Measurements from ENCODE around the gene KRT83. TPM values are rescaled to one million over a fixed set of nuclear protein-coding genes. Genes with fewer than 3 reads are reported as not detected.
"Not testable (repeated sequence)": the region's sequence is repeated elsewhere in the genome, so short reads cannot be mapped to it uniquely, and the experiment has no call there.

Gene KRT83
- total RNA-seq, 1 experiment from 2014 or later, result not detected

DNA sequence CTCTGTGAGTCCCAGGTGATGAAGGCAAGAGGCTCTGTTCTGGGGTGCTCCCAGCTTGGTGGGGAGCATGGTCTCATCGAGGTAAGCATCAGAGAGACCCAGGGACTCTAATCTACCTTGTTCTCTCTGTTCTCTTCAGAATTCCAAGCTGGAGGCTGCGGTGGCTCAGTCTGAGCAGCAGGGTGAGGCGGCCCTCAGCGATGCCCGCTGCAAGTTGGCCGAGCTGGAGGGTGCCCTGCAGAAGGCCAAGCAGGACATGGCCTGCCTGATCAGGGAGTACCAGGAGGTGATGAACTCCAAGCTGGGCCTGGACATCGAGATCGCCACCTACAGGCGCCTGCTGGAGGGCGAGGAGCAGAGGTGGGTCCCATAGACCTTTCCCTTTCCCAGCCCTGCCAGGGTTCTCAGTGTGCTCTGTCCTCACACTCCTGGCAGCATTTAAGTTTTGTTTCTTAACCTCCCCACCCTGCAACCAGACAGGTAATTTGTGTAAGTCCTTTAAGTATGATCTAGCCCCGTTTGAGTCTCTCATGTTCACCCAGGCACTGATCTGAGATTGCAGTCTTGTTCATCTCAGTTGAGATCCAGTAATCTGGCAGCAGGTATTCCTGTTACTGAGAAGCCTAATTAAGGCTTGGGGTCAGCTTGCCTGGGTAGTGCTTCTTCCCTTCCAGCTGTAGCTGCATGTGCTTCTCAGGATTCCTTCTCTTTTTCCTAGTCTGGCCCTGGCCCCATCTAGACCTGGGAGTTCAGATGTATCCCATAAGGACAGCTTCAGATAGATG is 15.1 kb downstream of the KRT83 start:
- no peak for DNase-seq
- no peak overlapping the region for H3K4me3 ChIP-seq
- no peaks in the 10 kb centered on the region for H3K9me3 ChIP-seq
- no peaks in the 10 kb centered on the region for H3K27me3 ChIP-seq
- no peaks in the 10 kb centered on the region for H3K36me3 ChIP-seq

DNA sequence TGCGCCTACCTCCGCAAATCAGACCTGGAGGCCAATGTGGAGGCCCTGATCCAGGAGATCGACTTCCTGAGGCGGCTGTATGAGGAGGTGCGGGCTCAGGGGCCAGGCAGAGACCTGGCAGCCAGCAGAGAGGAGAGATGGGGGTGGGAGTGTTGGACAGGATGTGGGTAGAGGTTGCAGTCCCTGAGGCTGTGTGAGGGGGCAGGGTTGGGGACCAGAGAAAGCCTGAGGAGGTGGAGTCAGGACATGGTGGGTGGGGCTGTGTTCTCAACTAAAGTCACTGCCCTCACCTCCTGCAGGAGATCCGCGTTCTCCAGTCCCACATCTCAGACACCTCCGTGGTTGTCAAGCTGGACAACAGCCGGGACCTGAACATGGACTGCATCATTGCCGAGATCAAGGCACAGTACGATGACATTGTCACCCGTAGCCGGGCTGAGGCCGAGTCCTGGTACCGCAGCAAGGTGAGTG is 16.2 kb downstream of the KRT83 start:
- H3K9me3 ChIP-seq, H3K36me3 ChIP-seq, H3K4me3 ChIP-seq, DNase-seq, H3K27me3 ChIP-seq: not testable (repeated sequence)

GRCh38 chr12:52302242-52302914 is 18.8 kb downstream of the KRT83 start:
- not testable (repeated sequence) for H3K4me3 ChIP-seq, H3K36me3 ChIP-seq, H3K9me3 ChIP-seq, H3K27me3 ChIP-seq, DNase-seq

DNA sequence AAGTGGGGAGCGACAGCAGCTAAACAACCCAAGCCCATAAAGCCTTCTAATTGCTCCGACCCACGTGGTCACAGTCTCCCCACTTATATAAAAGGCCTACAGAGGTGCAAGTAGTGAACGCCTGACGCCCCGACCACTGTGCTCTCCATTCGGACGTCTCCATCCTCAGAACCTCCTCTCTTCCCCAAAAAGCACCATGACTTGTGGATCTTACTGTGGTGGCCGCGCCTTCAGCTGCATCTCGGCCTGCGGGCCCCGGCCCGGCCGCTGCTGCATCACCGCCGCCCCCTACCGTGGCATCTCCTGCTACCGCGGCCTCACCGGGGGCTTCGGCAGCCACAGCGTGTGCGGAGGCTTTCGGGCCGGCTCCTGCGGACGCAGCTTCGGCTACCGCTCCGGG is 19.5 kb downstream of the KRT83 start:
- not testable (repeated sequence) for DNase-seq, H3K27me3 ChIP-seq, H3K4me3 ChIP-seq, H3K9me3 ChIP-seq, H3K36me3 ChIP-seq

- no peak for DNase-seq
- no peaks in the 10 kb centered on the region for H3K27me3 ChIP-seq
- H3K36me3 ChIP-seq, result no peaks in the 10 kb centered on the region
- H3K9me3 ChIP-seq, result no peaks in the 10 kb centered on the region
- no peak overlapping the region for H3K4me3 ChIP-seq
Measured at GRCh38 chr12:52300796-52301691, 20.2 kb downstream of the KRT83 start.

DNA sequence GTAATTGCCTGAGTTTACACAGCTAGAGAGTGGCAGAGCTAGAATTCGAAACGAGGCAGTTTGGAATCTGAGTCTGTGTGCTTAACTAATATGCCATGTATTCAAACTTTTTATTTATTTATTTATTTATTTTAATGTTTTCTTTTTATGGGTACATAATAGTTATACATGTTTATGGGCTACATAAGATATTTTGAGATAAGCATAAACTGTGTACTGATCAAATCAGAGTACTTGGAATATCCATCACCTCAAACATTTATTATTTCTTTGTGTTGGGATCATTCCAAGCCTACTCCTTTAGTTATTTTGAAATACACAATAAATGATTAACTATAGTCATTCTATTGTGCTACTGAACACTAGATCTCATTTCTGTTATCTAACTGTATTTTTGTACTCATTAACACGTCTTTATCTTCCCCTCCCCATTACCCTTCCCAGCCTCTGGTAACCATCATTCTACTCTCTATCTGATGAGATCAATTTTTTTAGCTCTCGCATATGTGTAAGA is 22.5 kb downstream of the KRT83 start:
- Histone ChIP-seq H3K4me3 (no peak overlapping the region), H3K27me3 (no peaks in the 10 kb centered on the region), H3K9me3 (no peaks in the 10 kb centered on the region), H3K36me3 (no peaks in the 10 kb centered on the region)
- no peak for DNase-seq

DNA sequence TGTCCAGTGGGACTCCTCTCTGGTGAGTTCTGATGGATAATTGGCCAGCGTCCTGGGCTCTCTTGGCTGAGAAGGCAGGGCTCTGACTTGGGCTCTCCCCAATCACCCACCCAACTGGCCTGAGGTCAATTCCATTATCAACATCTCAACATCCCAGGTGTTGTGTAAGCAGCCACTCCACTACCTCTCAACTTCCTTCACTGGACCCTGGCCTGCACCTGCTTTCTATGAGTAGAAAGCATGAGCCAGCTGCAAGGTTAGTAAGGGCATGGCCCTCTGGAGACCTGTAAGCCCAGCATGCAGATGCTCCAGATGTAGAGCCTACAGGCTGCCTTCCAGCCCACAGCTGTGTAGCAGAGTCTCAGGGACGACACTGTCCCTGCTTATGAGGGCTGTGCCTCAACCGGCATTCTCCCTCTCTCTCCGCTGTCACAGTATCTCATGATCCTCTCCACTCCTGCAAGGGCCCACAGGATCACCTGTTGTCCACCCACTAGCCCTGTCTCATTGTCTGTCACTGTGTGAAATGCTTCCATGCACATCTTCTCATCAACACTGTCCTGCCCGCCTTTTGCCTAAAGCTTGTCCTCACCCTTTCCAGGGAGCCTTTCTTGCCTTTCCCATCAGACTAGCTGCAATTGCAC is 24.5 kb downstream of the KRT83 start:
- no peak for DNase-seq
- Histone ChIP-seq H3K9me3 (no peaks in the 10 kb centered on the region), H3K4me3 (no peak overlapping the region), H3K36me3 (no peaks in the 10 kb centered on the region), H3K27me3 (no peaks in the 10 kb centered on the region)

DNA sequence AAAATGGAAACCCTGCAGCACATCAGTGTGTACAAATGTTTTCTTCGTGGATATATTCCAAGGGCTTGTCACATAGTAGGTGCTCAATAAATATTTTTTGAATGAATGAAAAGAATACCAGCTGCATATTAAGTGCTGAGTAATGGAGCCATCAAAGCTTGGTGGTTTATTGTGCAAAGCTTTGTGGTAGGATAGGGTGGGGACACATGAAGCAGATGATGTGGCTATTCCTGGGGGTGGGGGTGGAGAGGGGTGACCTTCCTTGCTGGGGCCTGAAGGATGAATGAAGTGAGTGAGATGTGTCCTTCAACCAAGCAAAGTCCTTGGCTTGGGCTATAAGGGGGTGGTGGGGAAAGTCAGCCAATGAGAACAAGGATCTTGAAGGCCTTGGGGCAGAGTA is 25.5 kb downstream of the KRT83 start:
- H3K4me3 ChIP-seq, result no peak overlapping the region
- DNase-seq, result no peak
- no peaks in the 10 kb centered on the region for H3K27me3 ChIP-seq
- H3K9me3 ChIP-seq, result no peaks in the 10 kb centered on the region
- no peaks in the 10 kb centered on the region for H3K36me3 ChIP-seq

- Histone ChIP-seq H3K4me3 (no peak overlapping the region), H3K36me3 (no peaks in the 10 kb centered on the region), H3K27me3 (no peaks in the 10 kb centered on the region), H3K9me3 (no peaks in the 10 kb centered on the region)
- DNase-seq, result no peak
Measured at GRCh38 chr12:52294803-52295202, 26.4 kb downstream of the KRT83 start.

DNA sequence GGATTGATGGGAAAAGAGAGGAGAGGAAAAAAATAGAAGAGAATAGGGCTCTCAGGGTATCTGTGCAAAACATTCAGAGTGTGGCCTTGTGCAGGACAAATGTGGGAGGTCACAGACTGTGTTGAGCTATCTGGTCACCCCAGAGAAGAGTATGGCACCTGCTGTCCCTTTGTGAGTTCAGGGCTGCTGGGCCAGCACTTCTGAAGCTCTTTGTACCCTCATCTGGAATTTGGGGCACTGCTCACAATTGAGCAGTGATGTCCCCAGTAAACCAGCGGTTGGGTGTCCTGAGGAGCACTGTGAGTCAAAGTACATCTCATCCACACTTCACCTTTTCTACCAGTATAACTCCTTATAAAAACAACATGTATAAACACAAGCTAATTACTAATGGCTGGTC is 27.3 kb downstream of the KRT83 start:
- Histone ChIP-seq H3K9me3 (no peaks in the 10 kb centered on the region), H3K4me3 (no peak overlapping the region), H3K36me3 (no peaks in the 10 kb centered on the region), H3K27me3 (no peaks in the 10 kb centered on the region)
- no peak for DNase-seq

GRCh38 chr12:52291267-52291935 is 29.8 kb downstream of the KRT83 start, which contains the start of gene KRT81:
Gene KRT81, minus strand, starts transcription at chr12:52291534. Its CDS starts 69 bp downstream, at chr12:52291465.
- H3K9me3 ChIP-seq, result no peaks in the 10 kb centered on the region
- no peak within 1 kb of the TSS for H3K4me3 ChIP-seq
- H3K27me3 ChIP-seq, result no peaks in the 10 kb centered on the region
- no peak for DNase-seq
- H3K36me3 ChIP-seq, result no peaks in the 10 kb centered on the region

DNA sequence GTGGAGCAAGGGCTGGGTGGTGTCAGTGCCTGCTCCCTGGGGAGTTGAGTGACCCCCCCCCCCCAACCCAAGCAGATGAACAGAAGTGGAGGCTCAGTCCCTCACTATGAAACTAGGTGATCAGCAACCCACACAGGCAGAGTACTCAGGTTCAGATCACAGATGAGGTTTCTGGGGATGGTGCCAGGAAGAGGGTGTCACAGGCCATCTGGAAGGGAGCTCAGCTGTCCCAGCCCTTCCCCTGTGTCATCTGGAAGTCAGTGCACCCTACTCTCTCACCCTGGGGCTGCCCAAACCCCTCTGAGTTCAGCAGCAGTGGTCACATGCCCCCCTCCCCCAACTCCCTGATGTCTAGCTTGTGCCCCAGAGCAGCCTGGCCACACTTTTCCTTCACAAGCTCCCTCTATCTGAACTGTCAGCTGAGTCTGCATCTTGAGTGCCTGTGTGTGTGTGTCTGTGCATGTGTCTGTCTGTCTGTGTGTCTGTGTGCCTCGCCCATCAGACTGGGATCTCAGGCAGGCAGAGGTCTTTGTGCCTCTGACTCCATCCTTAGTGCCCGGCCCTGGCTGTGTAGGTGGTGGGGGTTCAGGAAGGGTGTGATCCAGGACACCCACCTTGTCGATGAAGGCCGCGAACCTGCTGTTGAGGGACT is 30.6 kb downstream of the KRT83 start:
- not testable (repeated sequence) for DNase-seq, H3K27me3 ChIP-seq, H3K4me3 ChIP-seq, H3K36me3 ChIP-seq, H3K9me3 ChIP-seq

DNA sequence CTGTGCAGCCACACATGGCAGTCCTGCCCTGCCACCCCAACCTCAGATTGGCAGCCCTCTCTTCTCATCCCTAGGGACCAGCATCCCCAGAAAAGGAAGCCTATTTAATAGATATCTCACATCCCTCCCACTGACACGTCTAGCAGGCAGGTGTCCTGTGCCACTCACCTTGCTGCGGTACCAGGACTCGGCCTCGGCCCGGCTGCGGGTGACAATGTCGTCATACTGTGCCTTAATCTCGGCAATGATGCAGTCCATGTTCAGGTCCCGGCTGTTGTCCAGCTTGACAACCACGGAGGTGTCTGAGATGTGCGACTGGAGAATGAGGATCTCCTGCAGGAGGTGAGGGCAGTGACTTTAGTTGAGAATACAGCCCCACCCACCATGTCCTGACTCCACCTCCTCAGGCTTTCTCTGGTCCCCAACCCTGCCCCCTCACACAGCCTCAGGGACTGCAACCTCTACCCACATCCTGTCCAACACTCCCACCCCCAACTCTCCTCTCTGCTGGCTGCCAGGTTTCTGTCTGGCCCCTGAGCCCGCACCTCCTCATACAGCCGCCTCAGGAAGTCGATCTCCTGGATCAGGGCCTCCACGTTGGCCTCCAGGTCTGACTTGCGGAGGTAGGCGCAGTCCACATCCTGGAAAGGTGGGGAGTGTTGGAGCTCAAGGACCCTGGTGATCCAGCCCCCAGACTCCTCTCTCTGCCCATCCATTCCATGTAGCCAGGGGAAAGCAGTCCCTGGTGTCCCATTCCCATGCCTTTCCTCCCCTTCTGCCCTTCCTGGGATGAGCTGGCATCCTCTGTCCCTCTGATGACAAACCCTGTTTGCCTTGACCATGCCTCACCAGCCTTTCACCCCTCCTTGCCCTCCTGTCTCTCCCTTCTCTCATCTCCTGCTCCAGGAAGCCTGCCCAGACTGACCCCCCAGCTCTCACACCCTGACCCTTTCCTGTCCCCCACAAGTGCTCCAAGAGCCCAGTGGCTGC is 33.1 kb downstream of the KRT83 start:
- DNase-seq, H3K27me3 ChIP-seq: not testable (repeated sequence)

GRCh38 chr12:52286857-52287785 is 34.1 kb downstream of the KRT83 start:
- not testable (repeated sequence) for H3K9me3 ChIP-seq, H3K4me3 ChIP-seq, DNase-seq, H3K27me3 ChIP-seq, H3K36me3 ChIP-seq

More for the DNA sequence above, 33.1 kb downstream of the KRT83 start:
- not testable (repeated sequence) for H3K36me3 ChIP-seq, H3K9me3 ChIP-seq, H3K4me3 ChIP-seq
